ENCODE data around the gene RNF220.

Gene RNF220

DNA sequence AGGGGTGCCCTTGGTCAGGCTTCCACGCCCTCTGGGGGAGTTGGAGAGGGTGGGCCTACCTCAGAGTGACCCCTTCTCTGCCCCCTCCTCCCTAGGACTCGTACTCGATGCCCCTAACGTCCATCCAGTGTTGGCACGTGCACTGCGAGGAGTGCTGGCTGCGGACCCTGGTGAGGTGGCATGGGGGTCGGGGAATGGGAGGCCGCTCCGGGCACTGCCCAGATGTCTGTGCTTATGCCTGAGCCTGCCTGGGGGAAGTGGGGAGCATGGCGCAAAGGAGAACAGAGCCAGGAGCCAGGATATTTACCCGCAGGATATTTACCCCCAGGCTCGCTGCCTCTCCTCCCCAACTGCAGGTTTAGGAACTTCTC is 244.7 kb downstream of the RNF220 start:
- no peak for DNase-seq (ENCODE audit: low read depth in 2 of 2)
- no peak for TF ChIP-seq CTCF (IDR thresholded peaks at IDR 0.05; ENCODE audit: low read depth, low read length)

GRCh38 chr1:44650159-44650831 is 245.2 kb downstream of the RNF220 start:
- H3K4me3 ChIP-seq (replicated peaks in 1 of 2; ENCODE audit: low read depth in 2 of 2, low read length in 2 of 2), result no peak overlapping the region
- DNase-seq (ENCODE audit: low read depth in 2 of 2), result no peak
- no peak for TF ChIP-seq CTCF (IDR thresholded peaks at IDR 0.05; ENCODE audit: low read depth, low read length)

More for the DNA sequence above, 244.7 kb downstream of the RNF220 start:
- H3K4me3 ChIP-seq (replicated peaks in 1 of 2; ENCODE audit: low read depth in 2 of 2, low read length in 2 of 2), result no peak overlapping the region

GRCh38 chr1:44651069-44651468 is 246.0 kb downstream of the RNF220 start:
- no peak overlapping the region for H3K4me3 ChIP-seq (replicated peaks in 1 of 2; ENCODE audit: low read depth in 2 of 2, low read length in 2 of 2)
- DNase-seq (ENCODE audit: low read depth in 2 of 2), result no peak
- no peak for TF ChIP-seq CTCF (IDR thresholded peaks at IDR 0.05; ENCODE audit: low read depth, low read length)

GRCh38 chr1:44652445-44653106 is 247.5 kb downstream of the RNF220 start:
- peak; percentile 66 to 70 for DNase-seq (ENCODE audit: low read depth in 2 of 2)
- H3K4me3 ChIP-seq (replicated peaks in 1 of 2; ENCODE audit: low read depth in 2 of 2, low read length in 2 of 2), result no peak overlapping the region
- peak; percentile 93 for TF ChIP-seq CTCF (IDR thresholded peaks at IDR 0.05; ENCODE audit: low read depth, low read length)

DNA sequence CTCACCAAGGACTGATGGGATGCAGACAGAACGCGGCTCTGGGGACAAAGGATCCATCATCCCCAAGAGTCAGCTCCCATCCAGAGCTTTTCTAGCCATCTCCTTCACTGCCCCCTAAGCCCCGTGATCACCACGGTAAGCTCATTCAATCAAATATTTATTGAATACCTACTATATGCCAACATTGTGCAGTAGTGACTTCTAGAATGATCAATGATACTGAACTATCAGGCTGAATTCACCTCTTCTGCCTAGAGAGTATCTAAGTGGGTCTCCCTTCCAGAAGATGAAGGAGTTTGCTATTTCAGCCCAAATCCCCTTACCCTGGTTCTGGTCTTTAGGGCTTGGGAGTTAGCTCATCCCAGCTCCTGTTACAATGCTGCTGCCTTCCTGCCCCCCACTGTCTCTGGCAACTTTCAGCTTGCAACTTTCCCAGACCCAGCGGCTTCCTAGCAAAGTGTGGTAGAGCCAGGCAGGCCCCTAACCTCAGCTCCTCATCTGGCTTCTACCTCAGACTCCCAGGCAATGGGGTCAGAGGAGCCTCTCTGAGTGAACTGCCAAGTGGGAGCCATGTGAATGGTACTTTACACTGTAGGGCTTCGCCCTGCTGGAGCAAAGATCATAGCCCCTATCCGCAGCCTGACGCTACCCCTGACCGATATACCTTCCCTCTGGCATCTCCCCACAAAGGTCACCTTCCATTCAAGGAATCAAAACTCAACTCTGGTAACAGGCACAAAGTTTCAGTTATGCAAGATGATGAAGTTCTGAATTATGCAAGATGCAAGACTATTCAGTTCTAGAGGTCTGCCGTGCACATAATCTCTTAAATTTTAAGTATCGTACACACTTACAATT is 248.3 kb downstream of the RNF220 start:
- DNase-seq (ENCODE audit: low read depth in 2 of 2), result no peak
- no peak overlapping the region for H3K4me3 ChIP-seq (replicated peaks in 1 of 2; ENCODE audit: low read depth in 2 of 2, low read length in 2 of 2)
- no peak for TF ChIP-seq CTCF (IDR thresholded peaks at IDR 0.05; ENCODE audit: low read depth, low read length)

DNA sequence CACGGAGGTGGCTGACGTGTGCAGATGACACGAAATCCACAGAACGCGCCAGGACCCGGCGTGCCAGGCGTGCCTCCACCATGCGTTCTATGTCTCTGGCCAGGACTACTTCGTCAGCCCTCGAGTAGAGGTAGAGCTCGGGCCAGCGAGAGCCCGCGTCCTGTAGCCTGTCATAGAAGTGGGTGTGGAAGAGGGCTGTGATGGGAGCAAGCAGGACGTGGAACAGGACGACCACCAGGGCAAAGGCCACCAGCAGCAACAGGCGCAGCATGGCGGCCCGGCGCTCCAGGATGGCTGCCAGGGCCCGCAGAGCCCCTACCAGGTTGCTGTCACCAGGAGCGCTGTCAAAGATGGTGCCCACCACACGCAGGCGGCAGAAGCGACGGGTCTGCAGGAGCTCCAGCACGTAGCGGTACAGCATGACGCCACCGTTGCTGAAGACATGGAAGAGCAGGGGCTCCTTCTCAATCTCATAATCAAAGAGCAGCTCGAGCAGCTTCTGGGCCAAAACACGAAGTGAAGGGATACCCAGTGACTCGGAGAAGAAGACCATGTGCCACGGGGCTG is 249.6 kb downstream of the RNF220 start:
- TF ChIP-seq CTCF (IDR thresholded peaks at IDR 0.05; ENCODE audit: low read depth, low read length), result no peak
- no peak overlapping the region for H3K4me3 ChIP-seq (replicated peaks in 1 of 2; ENCODE audit: low read depth in 2 of 2, low read length in 2 of 2)
- DNase-seq (ENCODE audit: low read depth in 2 of 2), result no peak

All from cardiac fibroblast (primary cell).